ENCODE data around the gene AMPH.
"Not testable (repeated sequence)": the region's sequence is repeated elsewhere in the genome, so short reads cannot be mapped to it uniquely, and the experiment has no call there.

The AMPH gene

GRCh38 chr7:38625866-38626265, 5.3 kb downstream of the AMPH start:
- no peak for DNase-seq

- DNase-seq: no peak
These were observed 15.5 kb downstream of the AMPH start for GRCh38 chr7:38615665-38616064.

- DNase-seq: no peak
These were observed 23.7 kb downstream of the AMPH start for GRCh38 chr7:38607466-38607865.

GRCh38 chr7:38600741-38601140, 30.4 kb downstream of the AMPH start:
- DNase-seq: no peak

- no peak for DNase-seq
These were observed 36.2 kb downstream of the AMPH start for GRCh38 chr7:38594949-38595348.

GRCh38 chr7:38592737-38593288, 38.4 kb downstream of the AMPH start:
- no peak for DNase-seq

- no peak for DNase-seq
These were observed 45.4 kb downstream of the AMPH start for GRCh38 chr7:38585572-38586354.

- no peak for DNase-seq
These were observed 46.5 kb downstream of the AMPH start for GRCh38 chr7:38584443-38585210.

GRCh38 chr7:38580485-38580884, 50.7 kb downstream of the AMPH start:
- no peak for DNase-seq

- DNase-seq: no peak
These were observed 57.1 kb downstream of the AMPH start for GRCh38 chr7:38574086-38574485.

GRCh38 chr7:38571620-38572019, 59.6 kb downstream of the AMPH start:
- DNase-seq: not testable (repeated sequence)

GRCh38 chr7:38568497-38568896, 62.7 kb downstream of the AMPH start:
- no peak for DNase-seq

- no peak for DNase-seq
These were observed 65.9 kb downstream of the AMPH start for GRCh38 chr7:38565289-38565688.

GRCh38 chr7:38563741-38564140, 67.4 kb downstream of the AMPH start:
- no peak for DNase-seq

GRCh38 chr7:38561166-38561565, 70.0 kb downstream of the AMPH start:
- DNase-seq: no peak

- no peak for DNase-seq
These were observed 72.3 kb downstream of the AMPH start for GRCh38 chr7:38558761-38559345.

- DNase-seq: peak; percentile 63
These were observed 76.6 kb downstream of the AMPH start for GRCh38 chr7:38554586-38554985.

GRCh38 chr7:38550836-38551235, 80.3 kb downstream of the AMPH start:
- no peak for DNase-seq

- DNase-seq: no peak
These were observed 82.6 kb downstream of the AMPH start for GRCh38 chr7:38548605-38549004.

- no peak for DNase-seq
These were observed 84.4 kb downstream of the AMPH start for GRCh38 chr7:38546763-38547162.

GRCh38 chr7:38545977-38546376, 85.2 kb downstream of the AMPH start:
- no peak for DNase-seq

GRCh38 chr7:38542156-38542555, 89.0 kb downstream of the AMPH start:
- DNase-seq: no peak

- no peak for DNase-seq
These were observed 89.7 kb downstream of the AMPH start for GRCh38 chr7:38541440-38541839.

Measured in islet precursor cell (in vitro differentiated cells).